Measurements from ENCODE around the gene CD101. TPM values are rescaled to one million over a fixed set of nuclear protein-coding genes. Genes with fewer than 3 reads are reported as not detected.
A peak's percentile ranks its signal among the peaks of the same experiment; 100 is the strongest.

CD101 gene
- total and polyA plus RNA-seq, 2 of the 8 experiments (the other 6 are each of a cell fraction or from before 2014, with no cell fraction given), result 1.1 to 1.2 TPM

DNA sequence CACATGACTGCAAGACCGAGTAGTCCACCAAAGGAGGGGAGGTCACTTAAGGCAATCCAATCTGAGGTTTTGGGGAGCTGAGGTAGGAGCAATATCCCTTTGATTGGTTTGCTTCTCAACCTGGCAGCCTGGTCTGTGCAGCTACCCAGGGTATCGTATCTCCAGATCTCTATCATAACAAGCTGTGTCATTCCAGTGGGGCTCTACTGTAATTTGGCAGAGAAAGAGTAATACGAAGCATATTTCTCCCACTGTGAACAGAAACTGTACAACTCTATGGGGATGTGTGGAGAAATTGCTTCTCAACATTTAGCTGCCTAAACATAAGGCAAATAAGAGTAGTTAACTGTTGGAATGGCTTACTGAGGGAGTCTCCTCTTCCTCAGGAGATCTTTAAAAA is 20.6 kb downstream of the CD101 start:
- H3K18ac ChIP-seq (ENCODE audit: extremely low read depth, low read length), result no peak overlapping the region
- POLR2A ChIA-PET (ENCODE audit: partially characterized antibody), result no interaction called here
- H4K8ac ChIP-seq (ENCODE audit: extremely low read depth, insufficient read depth, low read length), result no peak overlapping the region

More for the DNA sequence above, 20.6 kb downstream of the CD101 start:
- 84% methylated on average over 3 of the region's 3 CpGs; no CpG with 5 or more reads in 1 of the 2 experiments for WGBS, 2 experiments (ENCODE audit: extremely low coverage in 1 of 2, insufficient coverage in 1 of 2, insufficient read length in 1 of 2, insufficient replicate concordance in 2 of 2, low coverage in 1 of 2, low lambda C conversion rate in 2 of 2, missing lambda C conversion rate in 1 of 2)
- FAIRE-seq, result no peak
- peak overlapping the region in 1 of 4 experiments; percentile 45; a peak in 1 of 7 replicates for H3K9ac ChIP-seq (replicated peaks in 1 of 4; ENCODE audit: extremely low read depth in 1 of 4, low read depth in 3 of 4, low read length in 3 of 4)
- H3K27me3 ChIP-seq (replicated peaks in 1 of 4; ENCODE audit: control insufficient read depth in 3 of 4, extremely low read depth in 1 of 4, insufficient read depth in 3 of 4, low read length in 3 of 4), result no peaks in the 10 kb centered on the region
- TF ChIP-seq BRCA1 (IDR thresholded peaks at IDR 0.05; ENCODE audit: low read depth, low read length), result no peak
- no peak for TF ChIP-seq SUZ12 (IDR thresholded peaks at IDR 0.05; ENCODE audit: low read length)
- TF ChIP-seq POLR2A (IDR thresholded peaks at IDR 0.05; ENCODE audit: control extremely low read depth in 1 of 2, low read depth in 2 of 2, low read length in 2 of 2), result no peak
- TF ChIP-seq BACH1 (IDR thresholded peaks at IDR 0.05; ENCODE audit: low read length), result no peak
- no peak for TF ChIP-seq NANOG (IDR thresholded peaks at IDR 0.05; ENCODE audit: insufficient read depth, low read depth, low read length, poor library complexity, severe bottlenecking)
- no peak for TF ChIP-seq POU5F1 (IDR thresholded peaks at IDR 0.05; ENCODE audit: low read depth, low read length)
- no peak for TF ChIP-seq HDAC6 (IDR thresholded peaks at IDR 0.05; ENCODE audit: low read depth, low read length)
- no peak for TF ChIP-seq GTF2F1 (IDR thresholded peaks at IDR 0.05; ENCODE audit: borderline replicate concordance, low read depth, low read length)
- no peak for TF ChIP-seq RNF2 (IDR thresholded peaks at IDR 0.05; ENCODE audit: borderline replicate concordance, low read depth, low read length, missing control alignments, poor library complexity, severe bottlenecking)
- TF ChIP-seq MAFK (IDR thresholded peaks at IDR 0.05; ENCODE audit: low read depth, low read length), result no peak
- no peak for TF ChIP-seq TBP (IDR thresholded peaks at IDR 0.05; ENCODE audit: low read depth, low read length)
- no peak overlapping the region for H2BK15ac ChIP-seq (ENCODE audit: low read length)
- H3K4ac ChIP-seq (replicated peaks; ENCODE audit: insufficient read length, low read depth, low read length), result no peak overlapping the region
- H2AK5ac ChIP-seq (ENCODE audit: low read depth, low read length), result no peak overlapping the region
- H2BK12ac ChIP-seq (ENCODE audit: low read depth, low read length), result no peak overlapping the region
- no peak overlapping the region for H3K27ac ChIP-seq (ENCODE audit: low read depth, low read length)
- peaks cover 0 to 4% (median 0%) of the 10 kb centered on the region in 4 experiments; a peak in 1 of 8 replicates for H3K36me3 ChIP-seq (ENCODE audit: control insufficient read depth in 2 of 4, insufficient read depth in 4 of 4, low read length in 3 of 4)
- no peak for DNase-seq (ENCODE audit: low read depth in 1 of 2, low spot score in 2 of 2)
- no peak overlapping the region for H3K4me2 ChIP-seq (ENCODE audit: insufficient read depth in 1 of 2, low read depth in 2 of 2, low read length in 2 of 2)
- H3K4me1 ChIP-seq (replicated peaks in 1 of 4; ENCODE audit: control insufficient read depth in 3 of 4, insufficient read depth in 4 of 4, low read length in 3 of 4), result no peaks in the 10 kb centered on the region
- no peak overlapping the region for H3K23ac ChIP-seq (ENCODE audit: insufficient read length)
- H3K79me2 ChIP-seq (ENCODE audit: control insufficient read depth in 1 of 2, insufficient read depth in 2 of 2, low read length in 2 of 2), result no peaks in the 10 kb centered on the region
- no peaks in the 10 kb centered on the region for H4K20me1 ChIP-seq (replicated peaks in 1 of 2; ENCODE audit: control insufficient read depth in 1 of 2, insufficient read depth in 2 of 2, low read length in 2 of 2)
- H2BK20ac ChIP-seq (ENCODE audit: low read length), result no peak overlapping the region
- H3K14ac ChIP-seq (ENCODE audit: insufficient read length), result no peak overlapping the region
- CTCF ChIA-PET (ENCODE audit: partially characterized antibody), result interaction anchor here (0.9 to 1.3 kb wide), 2 partner anchors 18 to 257 kb away, joined by 3 to 6 read pairs; no protein-coding TSS in a partner anchor
- H2AFZ ChIP-seq (ENCODE audit: low read length), result no peak overlapping the region
- no peak overlapping the region for H3K56ac ChIP-seq (replicated peaks; ENCODE audit: insufficient read length, low read depth, low read length)
- H3K4me3 ChIP-seq (ENCODE audit: extremely low read depth in 1 of 4, insufficient read depth in 2 of 4, low read depth in 3 of 4, low read length in 4 of 4), result no peak overlapping the region
- H3K9me3 ChIP-seq (ENCODE audit: insufficient read depth in 2 of 2, low read depth in 1 of 2, low read length in 1 of 2), result no peaks in the 10 kb centered on the region
- H4K91ac ChIP-seq (replicated peaks; ENCODE audit: insufficient read length, low read length), result no peak overlapping the region
- no peak overlapping the region for H4K5ac ChIP-seq (ENCODE audit: insufficient read length, low read depth, low read length)
- no peak overlapping the region for H2BK120ac ChIP-seq (replicated peaks; ENCODE audit: low read depth, low read length)
- H3K79me1 ChIP-seq (ENCODE audit: low read depth, low read length), result no peaks in the 10 kb centered on the region
- no peak overlapping the region for H2BK5ac ChIP-seq (ENCODE audit: low read depth, low read length)
- H3K23me2 ChIP-seq (ENCODE audit: low read depth, low read length), result no peaks in the 10 kb centered on the region
